Stimulated activated naive CD8-positive, alpha-beta T cell treated with anti-CD3 and anti-CD28 coated beads, Interleukin-15, Interleukin-2, amounts not matched to agents 100 U/mL and 50 U/mL, for 24 hours (primary cell): ENCODE measurements around the gene MCTP2.

ENCODE experiments used
- ATAC-seq: fragments of 150-1000 bp; cut with Tn5 transposase; one replicate; pipeline ENCODE4 v1.10.0; 2021
- DNase-seq: peaks from one replicate; pipeline ENCODE4 v3.0.0; 2021

MCTP2 gene

GRCh38 chr15:94395640-94396039 is 164.3 kb downstream of the MCTP2 start:
- no peak for ATAC-seq
- no peak for DNase-seq

- no peak for DNase-seq
- no peak for ATAC-seq
These were observed 166.0 kb downstream of the MCTP2 start for GRCh38 chr15:94397337-94397736.

GRCh38 chr15:94398001-94398400 is 166.6 kb downstream of the MCTP2 start:
- ATAC-seq: no peak
- DNase-seq: no peak

- ATAC-seq (no peak), DNase-seq (no peak)
These were observed 169.4 kb downstream of the MCTP2 start for GRCh38 chr15:94400526-94401298.

- no peak for ATAC-seq
- DNase-seq: no peak
These were observed 172.0 kb downstream of the MCTP2 start for GRCh38 chr15:94403331-94403730.

GRCh38 chr15:94404733-94405283 is 173.4 kb downstream of the MCTP2 start:
- ATAC-seq (no peak), DNase-seq (no peak)

GRCh38 chr15:94411285-94411684 is 179.9 kb downstream of the MCTP2 start:
- ATAC-seq (no peak), DNase-seq (no peak)

- ATAC-seq: no peak
These were observed 180.5 kb downstream of the MCTP2 start for GRCh38 chr15:94411846-94412245.

GRCh38 chr15:94412979-94413746 is 181.8 kb downstream of the MCTP2 start:
- ATAC-seq: no peak

More at GRCh38 chr15:94411846-94412245, 180.5 kb downstream of the MCTP2 start:
- DNase-seq: no peak

GRCh38 chr15:94414916-94415315 is 183.6 kb downstream of the MCTP2 start:
- DNase-seq: no peak
- no peak for ATAC-seq

More at GRCh38 chr15:94412979-94413746, 181.8 kb downstream of the MCTP2 start:
- DNase-seq: no peak

- DNase-seq: no peak
- no peak for ATAC-seq
These were observed 184.9 kb downstream of the MCTP2 start for GRCh38 chr15:94416267-94416666.

GRCh38 chr15:94416820-94417219 is 185.5 kb downstream of the MCTP2 start:
- ATAC-seq (no peak), DNase-seq (no peak)

GRCh38 chr15:94417501-94418293 is 186.3 kb downstream of the MCTP2 start:
- DNase-seq (no peak), ATAC-seq (no peak)

GRCh38 chr15:94421706-94422105 is 190.3 kb downstream of the MCTP2 start:
- ATAC-seq: no peak
- DNase-seq: no peak

- DNase-seq (no peak), ATAC-seq (no peak)
These were observed 200.9 kb downstream of the MCTP2 start for GRCh38 chr15:94432279-94432678.

- ATAC-seq: no peak
These were observed 207.8 kb downstream of the MCTP2 start for GRCh38 chr15:94439158-94439557.

GRCh38 chr15:94441760-94442159 is 210.4 kb downstream of the MCTP2 start:
- ATAC-seq (no peak), DNase-seq (no peak)

More at GRCh38 chr15:94439158-94439557, 207.8 kb downstream of the MCTP2 start:
- DNase-seq: no peak

- no peak for ATAC-seq
- no peak for DNase-seq
These were observed 211.1 kb downstream of the MCTP2 start for GRCh38 chr15:94442480-94442879.

GRCh38 chr15:94443186-94443585 is 211.8 kb downstream of the MCTP2 start:
- ATAC-seq: no peak
- no peak for DNase-seq

- DNase-seq (no peak), ATAC-seq (no peak)
These were observed 214.3 kb downstream of the MCTP2 start for GRCh38 chr15:94445566-94446160.

- ATAC-seq: no peak
- DNase-seq: no peak
These were observed 215.1 kb downstream of the MCTP2 start for GRCh38 chr15:94446441-94446840.

GRCh38 chr15:94451466-94451865 is 220.1 kb downstream of the MCTP2 start:
- DNase-seq (no peak), ATAC-seq (no peak)
